Measurements from ENCODE around the gene DSP.

DSP gene

GRCh38 chr6:7534192-7534591 is 7.3 kb upstream of the DSP start:
- no peak for DNase-seq (ENCODE audit: low read depth, low spot score)

DNA sequence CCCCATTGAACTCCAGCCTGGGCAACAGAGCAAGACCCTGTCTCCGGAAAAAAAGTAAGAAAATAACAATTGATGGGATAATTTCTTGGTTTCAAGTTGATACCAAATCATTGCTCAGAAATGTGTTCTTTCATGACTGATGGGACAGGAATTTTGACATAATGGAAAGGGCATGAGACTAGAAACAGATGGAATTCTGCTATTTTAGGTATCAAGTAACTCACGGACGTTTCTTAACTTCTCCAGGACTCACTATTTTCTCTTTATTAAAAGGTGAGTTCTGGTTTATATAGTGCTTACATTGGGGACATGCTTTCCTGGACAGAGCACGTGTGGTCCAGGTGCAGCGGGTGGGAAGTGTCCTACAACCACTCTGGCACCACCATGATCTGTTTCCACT is 6.0 kb upstream of the DSP start:
- DNase-seq (ENCODE audit: low read depth, low spot score) = no peak

GRCh38 chr6:7537565-7538174 is 3.8 kb upstream of the DSP start:
- no peak for DNase-seq (ENCODE audit: low read depth, low spot score)

DNA sequence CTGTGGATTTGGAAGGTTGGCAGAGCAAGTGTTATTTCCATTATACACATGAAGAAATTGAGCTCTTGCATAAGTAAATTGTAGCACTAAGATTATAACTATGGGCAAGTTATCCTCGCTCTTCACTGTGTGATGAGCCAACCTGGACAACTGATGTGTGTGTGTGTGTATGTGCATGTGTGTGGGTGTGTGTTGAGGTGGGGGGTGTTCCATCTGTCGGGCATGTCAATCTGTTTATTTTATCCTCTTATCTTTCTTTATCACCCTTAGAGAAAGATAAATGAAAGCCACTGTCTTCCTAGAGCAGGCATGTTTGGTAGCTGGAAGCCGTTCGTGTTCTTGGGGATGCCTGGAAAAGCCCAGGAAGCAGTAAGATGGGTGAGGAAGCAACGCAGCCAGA is 3.0 kb upstream of the DSP start:
- DNase-seq (ENCODE audit: low read depth, low spot score) = no peak

DNA sequence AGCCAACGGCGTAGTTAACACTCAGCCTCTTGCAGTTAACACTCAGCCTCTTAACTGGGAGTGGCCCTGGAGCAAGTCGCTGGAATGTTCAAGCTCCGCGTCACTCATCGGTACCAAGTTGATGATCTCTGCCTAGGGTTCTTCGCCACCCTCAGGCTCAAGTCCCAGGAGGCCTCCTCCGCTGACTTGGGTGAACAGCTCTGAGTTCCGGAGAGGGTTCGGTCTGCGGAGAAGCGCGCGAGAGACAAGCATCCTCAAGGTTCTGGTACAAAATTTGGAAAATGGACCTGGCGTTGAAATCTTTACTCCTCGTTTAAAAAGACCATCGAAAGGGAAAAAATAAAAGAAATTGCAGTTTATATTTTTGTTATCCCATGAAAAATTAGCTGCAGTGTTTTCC is 876 bp upstream of the DSP start:
- DNase-seq (ENCODE audit: low read depth, low spot score) = no peak

GRCh38 chr6:7542065-7542873 is 798 bp downstream of the DSP start:
- no peak for DNase-seq (ENCODE audit: low read depth, low spot score)

GRCh38 chr6:7542874-7543624 is 1.6 kb downstream of the DSP start:
- DNase-seq (ENCODE audit: low read depth, low spot score) = no peak

GRCh38 chr6:7543789-7544424 is 2.4 kb downstream of the DSP start:
- no peak for DNase-seq (ENCODE audit: low read depth, low spot score)

DNA sequence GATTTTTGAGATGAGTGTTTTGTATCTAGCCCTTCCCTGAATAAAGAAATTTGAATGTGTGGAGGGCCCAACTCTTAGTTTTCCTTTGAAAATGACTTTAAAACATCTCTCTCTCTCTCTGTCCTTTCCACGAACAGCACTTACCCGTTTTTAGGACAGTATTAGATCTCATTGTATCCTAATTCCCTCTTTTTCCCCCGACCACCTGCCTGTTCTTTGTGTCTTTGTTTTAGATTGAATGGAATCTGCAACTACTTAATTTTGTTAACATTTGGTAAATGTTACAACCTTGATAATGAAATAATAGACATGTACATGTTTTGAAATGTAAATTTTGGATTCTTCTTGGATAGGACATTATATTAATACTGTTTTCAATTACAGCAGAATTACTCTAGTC is 3.1 kb downstream of the DSP start:
- no peak for DNase-seq (ENCODE audit: low read depth, low spot score)

DNA sequence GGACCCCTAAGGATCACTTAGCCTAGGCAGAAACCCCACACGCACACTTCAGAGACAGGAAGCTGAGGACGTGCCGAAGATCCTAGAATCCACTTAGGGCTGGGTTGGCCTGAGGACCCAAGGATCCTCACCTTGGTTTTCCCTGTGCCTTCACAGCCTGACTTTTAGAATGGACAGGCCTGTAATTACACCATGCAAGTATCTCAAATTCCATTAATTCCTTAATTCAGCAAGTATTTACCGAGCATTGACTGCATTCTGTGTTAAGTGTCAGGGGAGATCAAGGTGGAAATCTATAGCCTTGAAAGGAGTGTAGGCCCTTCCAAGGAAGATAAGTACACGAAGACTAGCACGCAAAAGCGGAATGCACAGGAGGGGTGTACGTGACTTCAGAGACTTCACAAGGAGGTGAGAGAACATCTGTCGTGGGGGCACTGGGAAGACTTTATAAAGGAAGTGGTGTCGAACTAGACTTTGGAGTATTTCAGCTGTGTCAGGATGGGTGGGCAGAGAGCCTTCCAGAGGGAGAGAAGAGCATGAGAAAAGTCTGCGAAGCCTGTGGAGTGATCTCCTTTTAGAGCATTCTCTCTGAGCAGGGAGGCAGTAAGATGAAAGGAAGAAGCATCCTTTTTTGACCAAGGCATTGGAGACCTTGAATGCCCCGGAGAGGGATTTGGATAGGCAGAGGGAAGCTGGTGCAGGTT is 4.0 kb downstream of the DSP start:
- DNase-seq (ENCODE audit: low read depth, low spot score) = no peak

DNA sequence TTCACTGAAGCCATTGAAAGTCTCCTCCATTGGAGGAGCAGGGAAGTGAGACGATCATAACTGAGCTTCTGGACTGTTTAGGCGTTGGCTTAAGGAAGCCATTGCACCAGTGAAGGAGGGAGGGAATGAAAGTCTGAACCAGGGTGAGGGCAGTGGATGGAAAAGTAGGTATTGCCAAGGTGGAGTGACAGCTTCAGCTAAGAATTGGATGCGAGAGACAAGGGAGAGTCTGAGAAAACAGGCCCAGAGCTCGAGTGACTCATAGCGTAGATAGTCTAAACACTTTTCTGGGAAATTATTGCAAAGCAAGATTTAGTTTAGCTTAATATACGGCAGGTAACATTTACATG is 4.5 kb downstream of the DSP start:
- DNase-seq (ENCODE audit: low read depth, low spot score) = no peak

- no peak for DNase-seq (ENCODE audit: low read depth, low spot score)
Observed at GRCh38 chr6:7546383-7546782, 4.9 kb downstream of the DSP start.

DNA sequence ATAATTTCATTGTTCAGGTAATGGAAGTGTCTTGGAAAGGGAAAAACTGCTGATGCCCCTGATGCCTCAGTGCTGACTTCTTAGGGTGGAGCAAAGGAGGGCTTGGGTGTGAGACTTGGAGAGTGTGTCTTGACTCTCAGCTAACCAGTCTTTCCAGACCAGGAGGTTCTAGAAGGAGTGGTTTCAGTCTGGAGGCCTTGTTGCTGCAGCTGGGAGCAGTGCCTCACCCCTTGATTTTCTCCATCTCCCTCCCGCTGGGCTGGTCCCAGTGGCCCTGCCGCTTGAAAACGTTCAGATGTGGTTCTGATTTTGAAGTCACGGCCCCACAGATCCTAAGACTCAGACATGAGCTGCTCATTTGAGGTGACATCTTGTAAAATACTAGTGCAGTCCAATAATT is 5.4 kb downstream of the DSP start:
- no peak for DNase-seq (ENCODE audit: low read depth, low spot score)

- DNase-seq (ENCODE audit: low read depth, low spot score) = no peak
Observed at GRCh38 chr6:7547315-7547714, 5.8 kb downstream of the DSP start.

DNA sequence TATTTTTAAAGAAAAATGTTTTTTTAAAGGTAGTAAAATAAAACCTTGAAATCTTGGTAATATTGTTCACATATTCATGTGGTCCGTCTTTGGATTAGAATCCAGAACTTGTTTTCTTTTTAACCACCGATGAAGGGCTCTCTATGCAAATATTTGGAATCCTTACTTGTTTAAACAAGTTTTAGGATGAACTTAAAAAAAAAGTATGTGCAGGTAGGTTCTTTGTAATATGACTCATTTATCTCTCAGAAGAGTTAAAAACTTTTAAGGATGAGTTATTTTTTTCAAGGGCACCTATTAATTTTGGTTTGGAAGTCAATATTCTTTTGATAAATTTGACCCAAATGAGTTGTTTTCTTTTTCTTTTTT is 8.9 kb downstream of the DSP start:
- DNase-seq (ENCODE audit: low read depth, low spot score) = no peak

DNA sequence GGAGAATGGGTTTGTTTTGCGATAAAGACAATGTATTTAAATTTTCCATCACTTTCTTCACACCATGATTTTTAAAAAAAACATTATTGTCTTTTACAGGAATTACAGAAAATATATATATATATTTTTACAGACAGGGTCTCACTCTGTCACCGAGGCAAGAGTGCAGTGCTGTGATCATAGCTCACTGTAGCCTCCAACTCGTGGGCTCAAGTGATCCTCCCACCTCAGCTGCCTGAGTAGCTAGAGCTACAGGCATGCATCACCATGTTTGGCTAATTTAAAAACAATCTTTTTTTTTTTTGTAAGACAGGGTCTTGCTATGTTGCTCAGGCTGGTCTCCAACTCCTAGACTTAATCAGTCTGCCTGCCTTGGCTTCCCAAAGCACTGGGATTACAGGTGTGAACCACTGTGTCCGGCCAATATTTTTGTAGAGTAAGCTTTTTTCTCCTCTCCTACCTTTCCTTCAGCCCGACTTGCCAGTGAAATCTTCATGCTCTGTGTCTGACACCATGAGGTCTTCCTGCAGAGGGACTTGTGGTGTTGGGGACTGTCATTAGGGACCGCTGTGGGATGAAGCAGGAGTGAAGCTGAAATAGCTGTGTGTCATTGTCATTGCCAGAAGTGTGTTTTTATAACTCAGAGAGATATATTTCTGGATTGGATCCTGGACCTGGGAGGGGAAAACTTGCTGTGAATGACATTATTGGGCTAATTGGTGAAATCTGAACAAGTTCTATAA is 13.2 kb downstream of the DSP start:
- no peak for DNase-seq (ENCODE audit: low read depth, low spot score)

DNA sequence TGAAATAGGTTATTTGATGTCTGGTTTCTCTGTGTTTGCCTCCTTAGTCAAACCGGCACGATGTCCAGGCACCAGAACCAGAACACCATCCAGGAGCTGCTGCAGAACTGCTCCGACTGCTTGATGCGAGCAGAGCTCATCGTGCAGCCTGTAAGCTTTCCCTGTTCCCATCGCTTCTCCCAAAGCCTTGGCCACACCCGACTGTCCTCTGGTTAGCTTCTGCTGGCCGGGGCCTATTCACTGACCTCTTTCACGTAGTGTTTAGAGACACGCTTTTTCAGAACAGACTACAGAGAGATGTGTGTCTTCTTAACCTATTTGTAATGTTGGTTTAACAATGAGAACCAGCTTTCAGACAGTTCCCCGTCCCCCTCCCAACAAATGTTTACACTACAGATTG is 14.2 kb downstream of the DSP start:
- no peak for DNase-seq (ENCODE audit: low read depth, low spot score)

DNA sequence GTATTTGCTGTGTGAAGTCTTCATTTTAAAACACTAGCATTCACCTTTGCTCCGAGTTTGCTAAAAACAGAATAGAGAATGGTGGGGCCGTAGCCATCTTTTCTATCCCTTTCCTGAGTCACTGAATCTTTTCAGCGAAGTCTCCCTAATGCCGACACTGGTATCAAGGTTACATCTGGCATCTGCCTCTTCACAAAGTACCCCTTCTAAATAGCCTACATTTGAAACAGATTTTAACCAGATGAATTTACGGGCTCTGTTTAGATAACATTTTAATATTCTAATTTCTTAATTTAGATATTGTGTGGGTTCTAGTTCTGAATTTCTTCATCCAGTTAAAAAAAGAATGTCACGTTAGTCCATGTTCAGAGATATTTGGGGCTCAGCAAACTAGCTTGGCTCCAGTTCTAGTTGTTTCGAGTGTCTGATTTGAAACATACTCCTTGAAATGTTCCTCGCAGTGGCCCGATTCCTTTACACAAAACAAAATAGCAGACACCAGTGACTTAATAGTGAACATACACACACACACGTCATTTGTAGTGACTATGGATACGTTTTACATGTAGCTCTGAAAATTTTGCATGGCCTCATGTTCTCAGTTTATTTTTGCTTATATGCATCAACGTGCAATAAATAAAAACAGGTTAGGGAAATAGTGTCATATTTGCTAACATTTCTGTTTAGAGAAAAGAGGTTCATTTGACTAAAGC is 15.1 kb downstream of the DSP start:
- no peak for DNase-seq (ENCODE audit: low read depth, low spot score)

GRCh38 chr6:7557652-7558051 is 16.2 kb downstream of the DSP start:
- no peak for DNase-seq (ENCODE audit: low read depth, low spot score)

DNA sequence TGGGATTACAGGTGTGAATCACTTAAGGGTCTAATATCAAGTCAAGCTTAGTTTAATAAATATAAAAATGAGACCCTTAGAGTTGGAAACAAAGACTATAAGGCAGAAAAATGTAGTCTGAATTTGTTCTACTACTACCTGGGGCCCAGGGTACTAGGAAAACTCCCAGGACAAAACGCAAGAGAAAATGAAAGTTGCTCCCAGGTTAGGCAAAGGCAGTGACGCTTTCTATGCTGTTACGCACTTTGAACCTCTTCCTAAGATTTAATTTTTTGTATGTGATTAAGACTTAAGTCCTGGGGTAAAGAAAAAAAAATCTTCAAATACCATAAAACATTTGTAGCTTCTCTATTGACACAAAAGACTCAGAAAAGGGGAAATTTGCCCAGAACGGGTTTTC is 17.3 kb downstream of the DSP start:
- DNase-seq (ENCODE audit: low read depth, low spot score) = no peak

DNA sequence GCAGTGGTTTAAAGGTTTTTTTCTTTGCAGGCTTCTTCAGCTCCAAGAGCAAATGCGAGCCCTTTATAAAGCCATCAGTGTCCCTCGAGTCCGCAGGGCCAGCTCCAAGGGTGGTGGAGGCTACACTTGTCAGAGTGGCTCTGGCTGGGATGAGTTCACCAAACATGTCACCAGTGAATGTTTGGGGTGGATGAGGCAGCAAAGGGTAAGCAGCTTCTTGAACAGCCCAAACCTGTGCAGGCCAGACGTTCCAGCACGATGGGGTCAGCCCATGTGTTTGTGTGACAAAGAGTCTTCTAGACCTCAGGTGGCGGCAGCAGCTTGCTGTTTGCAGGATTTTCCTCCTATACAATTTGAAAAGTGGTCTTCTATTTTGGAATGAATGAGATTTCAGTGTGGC is 17.7 kb downstream of the DSP start:
- no peak for DNase-seq (ENCODE audit: low read depth, low spot score)
